ENCODE results near the gene PLEKHM2. TPM values are rescaled to one million over a fixed set of nuclear protein-coding genes. Genes with fewer than 3 reads are reported as not detected.

Gene PLEKHM2
- total and polyA plus RNA-seq, 2 of the 4 experiments (the other 2 are of a cell fraction), result 24.7 to 48.0 TPM

DNA sequence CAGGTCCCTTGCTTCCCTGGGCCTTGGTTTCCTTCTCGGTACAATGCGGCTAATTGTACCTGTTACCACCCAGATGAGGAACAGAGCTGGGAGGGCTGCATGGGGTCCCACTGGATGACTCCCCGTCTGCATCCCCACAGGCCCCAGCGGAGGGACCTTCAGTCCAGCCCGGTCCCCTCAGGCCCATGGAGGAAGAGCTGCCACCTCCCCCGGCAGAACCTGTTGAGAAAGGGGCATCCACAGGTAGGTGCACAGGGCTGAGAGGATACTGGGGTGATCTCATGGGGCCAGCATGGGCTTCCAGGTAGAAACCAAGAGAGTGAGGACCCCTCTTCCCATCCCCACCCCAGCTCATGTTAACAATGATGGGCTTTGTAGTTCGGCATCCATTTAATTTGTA, 84.3 kb downstream of the PLEKHM2 start:
- WGBS, 2 experiments (ENCODE audit: extremely low coverage in 2 of 2, insufficient read length in 1 of 2), result 100% methylated on average over 5 of the region's 7 CpGs; no CpG with 5 or more reads in 1 of the 2 experiments
- no peak overlapping the region for H3K9ac ChIP-seq (ENCODE audit: low read depth, low read length)

More for the DNA sequence above, 84.3 kb downstream of the PLEKHM2 start:
- H2AK9ac ChIP-seq (replicated peaks; ENCODE audit: low read depth, low read length, poor library complexity), result no peak overlapping the region
- no peak overlapping the region for H3K23ac ChIP-seq (ENCODE audit: low read depth, low read length)
- H3K4me1 ChIP-seq (ENCODE audit: control insufficient read depth, insufficient read depth, low read length), result peaks cover 3% of the 10 kb centered on the region; the same call in 1 of the 2 replicates
- no peak overlapping the region for H3K18ac ChIP-seq (ENCODE audit: low read depth, low read length)
- CTCF ChIA-PET, result no interaction called here
- H4K8ac ChIP-seq (ENCODE audit: low read depth in 2 of 2, low read length in 2 of 2), result no peak overlapping the region
- H2BK15ac ChIP-seq (ENCODE audit: low read depth, low read length), result no peak overlapping the region
- in situ Hi-C loops (cut with MboI; ENCODE audit: low sequenced_read_pairs) (no loop called here), dilution Hi-C loops (cut with HindIII; ENCODE audit: low sequenced_read_pairs, unreplicated experiment) (no loop called here), intact Hi-C loops (cut with micrococcal nuclease) (no loop called here)
- H3K4me2 ChIP-seq (ENCODE audit: low read depth, low read length), result no peak overlapping the region
- no peak overlapping the region for H3K27ac ChIP-seq (ENCODE audit: insufficient read depth, low read length)
- BruUV-seq (replicated peaks), result no TSS peak
- peaks cover 71% of the 10 kb centered on the region for H3K36me3 ChIP-seq (ENCODE audit: control insufficient read depth, insufficient read depth, low read length)
- H4K91ac ChIP-seq (ENCODE audit: insufficient read depth, low read depth, low read length), result no peak overlapping the region
- H3K4me3 ChIP-seq (ENCODE audit: insufficient read depth, low read depth, low read length), result no peak overlapping the region
- POLR2A ChIA-PET (ENCODE audit: unreplicated experiment), result no interaction called here
- no peak for DNase-seq
- peaks cover 15% of the 10 kb centered on the region for H3K9me1 ChIP-seq (ENCODE audit: insufficient read depth, low read length)
- no peak overlapping the region for H2AK5ac ChIP-seq (ENCODE audit: low read depth, low read length)
- H2BK5ac ChIP-seq (ENCODE audit: low read depth, low read length, poor library complexity, severe bottlenecking), result no peak overlapping the region
- no peaks in the 10 kb centered on the region for H3K27me3 ChIP-seq (ENCODE audit: control insufficient read depth, insufficient read depth, low read length)
- H3K4ac ChIP-seq (ENCODE audit: low read depth, low read length), result no peak overlapping the region
- no peak overlapping the region for H2BK120ac ChIP-seq (ENCODE audit: low read depth, low read length)
- H2AFZ ChIP-seq (replicated peaks; ENCODE audit: low read length, poor library complexity), result no peak overlapping the region
- H4K5ac ChIP-seq (ENCODE audit: low read depth, low read length), result no peak overlapping the region
- ATAC-seq (ENCODE audit: low read depth), result no peak
- no peak overlapping the region for H3K14ac ChIP-seq (replicated peaks; ENCODE audit: low read depth, low read length)
- H3K56ac ChIP-seq (ENCODE audit: extremely low read depth, insufficient read depth, low read length), result no peak overlapping the region
- no peaks in the 10 kb centered on the region for H3K9me3 ChIP-seq (ENCODE audit: control insufficient read depth, insufficient read depth, low read length)
- peaks cover 18 to 41% of the 10 kb centered on the region in 2 experiments for H3K79me1 ChIP-seq (ENCODE audit: low read depth in 1 of 2, low read length in 2 of 2)
- TF ChIP-seq RCOR1 (IDR thresholded peaks at IDR 0.05; ENCODE audit: insufficient replicate concordance, low read length) (no peak), MXI1 (IDR thresholded peaks at IDR 0.05; ENCODE audit: borderline replicate concordance, low read depth, low read length) (no peak), RFX5 (IDR thresholded peaks at IDR 0.05; ENCODE audit: low read depth, low read length) (no peak), SMC3 (IDR thresholded peaks at IDR 0.05; ENCODE audit: low read depth, low read length) (no peak), MAFK (IDR thresholded peaks at IDR 0.05; ENCODE audit: low read depth, low read length) (no peak), POLR2A (IDR thresholded peaks at IDR 0.05; ENCODE audit: low read depth, low read length) (no peak), NFE2L2 (IDR thresholded peaks at IDR 0.05; ENCODE audit: low read depth, low read length) (no peak), CHD1 (IDR thresholded peaks at IDR 0.05; ENCODE audit: low read depth, low read length) (no peak), FOS (IDR thresholded peaks at IDR 0.05; ENCODE audit: low read depth, low read length) (no peak), BHLHE40 (IDR thresholded peaks at IDR 0.05; ENCODE audit: low read depth, low read length) (no peak), CEBPB (IDR thresholded peaks at IDR 0.05; ENCODE audit: low read depth, low read length) (no peak), RAD21 (IDR thresholded peaks at IDR 0.05; ENCODE audit: low read length) (no peak), MAZ (IDR thresholded peaks at IDR 0.05; ENCODE audit: borderline replicate concordance, low read depth, low read length) (no peak)
- TF ChIP-seq, protein P1, sequence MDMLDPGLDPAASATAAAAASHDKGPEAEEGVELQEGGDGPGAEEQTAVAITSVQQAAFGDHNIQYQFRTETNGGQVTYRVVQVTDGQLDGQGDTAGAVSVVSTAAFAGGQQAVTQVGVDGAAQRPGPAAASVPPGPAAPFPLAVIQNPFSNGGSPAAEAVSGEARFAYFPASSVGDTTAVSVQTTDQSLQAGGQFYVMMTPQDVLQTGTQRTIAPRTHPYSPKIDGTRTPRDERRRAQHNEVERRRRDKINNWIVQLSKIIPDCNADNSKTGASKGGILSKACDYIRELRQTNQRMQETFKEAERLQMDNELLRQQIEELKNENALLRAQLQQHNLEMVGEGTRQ (IDR thresholded peaks at IDR 0.05; ENCODE audit: low read depth, low read length), result no peak
- TF ChIP-seq, protein P2, sequence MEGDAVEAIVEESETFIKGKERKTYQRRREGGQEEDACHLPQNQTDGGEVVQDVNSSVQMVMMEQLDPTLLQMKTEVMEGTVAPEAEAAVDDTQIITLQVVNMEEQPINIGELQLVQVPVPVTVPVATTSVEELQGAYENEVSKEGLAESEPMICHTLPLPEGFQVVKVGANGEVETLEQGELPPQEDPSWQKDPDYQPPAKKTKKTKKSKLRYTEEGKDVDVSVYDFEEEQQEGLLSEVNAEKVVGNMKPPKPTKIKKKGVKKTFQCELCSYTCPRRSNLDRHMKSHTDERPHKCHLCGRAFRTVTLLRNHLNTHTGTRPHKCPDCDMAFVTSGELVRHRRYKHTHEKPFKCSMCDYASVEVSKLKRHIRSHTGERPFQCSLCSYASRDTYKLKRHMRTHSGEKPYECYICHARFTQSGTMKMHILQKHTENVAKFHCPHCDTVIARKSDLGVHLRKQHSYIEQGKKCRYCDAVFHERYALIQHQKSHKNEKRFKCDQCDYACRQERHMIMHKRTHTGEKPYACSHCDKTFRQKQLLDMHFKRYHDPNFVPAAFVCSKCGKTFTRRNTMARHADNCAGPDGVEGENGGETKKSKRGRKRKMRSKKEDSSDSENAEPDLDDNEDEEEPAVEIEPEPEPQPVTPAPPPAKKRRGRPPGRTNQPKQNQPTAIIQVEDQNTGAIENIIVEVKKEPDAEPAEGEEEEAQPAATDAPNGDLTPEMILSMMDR (conservative IDR thresholded peaks at IDR 0.05; ENCODE audit: low read depth, low read length), result no peak
- TF ChIP-seq, protein P3, sequence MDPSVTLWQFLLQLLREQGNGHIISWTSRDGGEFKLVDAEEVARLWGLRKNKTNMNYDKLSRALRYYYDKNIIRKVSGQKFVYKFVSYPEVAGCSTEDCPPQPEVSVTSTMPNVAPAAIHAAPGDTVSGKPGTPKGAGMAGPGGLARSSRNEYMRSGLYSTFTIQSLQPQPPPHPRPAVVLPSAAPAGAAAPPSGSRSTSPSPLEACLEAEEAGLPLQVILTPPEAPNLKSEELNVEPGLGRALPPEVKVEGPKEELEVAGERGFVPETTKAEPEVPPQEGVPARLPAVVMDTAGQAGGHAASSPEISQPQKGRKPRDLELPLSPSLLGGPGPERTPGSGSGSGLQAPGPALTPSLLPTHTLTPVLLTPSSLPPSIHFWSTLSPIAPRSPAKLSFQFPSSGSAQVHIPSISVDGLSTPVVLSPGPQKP (IDR thresholded peaks at IDR 0.05; ENCODE audit: borderline replicate concordance, low read depth, low read length), result no peak
- H4K20me1 ChIP-seq (ENCODE audit: insufficient read depth, low read length), result peaks cover 39% of the 10 kb centered on the region
- H2BK20ac ChIP-seq (ENCODE audit: low read depth, low read length), result no peak overlapping the region

All from IMR-90 (cell line).